Measurements from ENCODE around the gene HMGCL. TPM values are rescaled to one million over a fixed set of nuclear protein-coding genes. Genes with fewer than 3 reads are reported as not detected.
A peak's percentile ranks its signal among the peaks of the same experiment; 100 is the strongest.

Gene HMGCL
- total RNA-seq, 8 experiments from 2014 or later, result 26.9 to 58.0 (median 42.2) TPM

DNA sequence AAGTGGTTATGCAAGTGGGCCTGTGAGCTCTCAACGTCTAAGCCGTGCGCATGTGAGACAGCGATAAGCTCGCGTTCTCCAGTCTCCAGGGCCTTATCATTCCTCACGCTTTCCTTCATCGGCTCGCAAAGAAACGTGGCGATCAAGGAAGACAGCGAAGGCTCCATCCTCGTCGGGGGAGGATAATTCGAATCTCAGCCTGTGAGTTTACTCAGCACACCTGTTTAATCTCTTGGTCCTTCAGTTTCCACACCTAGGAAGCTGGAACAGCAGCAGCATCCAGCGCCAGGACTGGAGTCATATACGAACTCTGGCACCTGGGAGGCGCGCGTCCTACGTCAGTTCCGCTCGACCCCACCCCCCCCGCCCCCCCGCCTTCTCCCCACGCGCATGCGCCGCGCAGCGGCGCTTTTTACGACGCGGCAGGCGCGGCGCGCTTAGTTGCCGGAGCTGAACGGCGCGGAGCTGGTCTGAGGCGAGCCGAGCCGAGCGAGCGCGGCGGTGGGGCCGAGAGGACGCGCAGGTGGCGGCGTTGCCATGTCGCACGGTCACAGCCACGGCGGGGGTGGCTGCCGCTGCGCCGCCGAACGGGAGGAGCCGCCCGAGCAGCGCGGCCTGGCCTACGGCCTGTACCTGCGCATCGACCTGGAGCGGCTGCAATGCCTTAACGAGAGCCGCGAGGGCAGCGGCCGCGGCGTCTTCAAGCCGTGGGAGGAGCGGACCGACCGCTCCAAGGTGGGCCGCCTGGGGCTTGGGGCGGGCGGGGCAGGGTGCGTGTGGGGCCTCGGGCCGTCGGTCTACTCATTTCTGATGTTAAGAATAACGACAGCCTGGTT lies 47.0 kb downstream of the HMGCL start, which contains the start of gene PITHD1:
Gene PITHD1, plus strand, starts transcription at position 440 of the 836 bp plus-strand sequence. Its CDS starts 98 bp downstream, at position 538.
- H3K4me1 ChIP-seq (replicated peaks in 1 of 2), result peaks cover 14 to 22% of the 10 kb centered on the region in 2 donors
- H3K27ac ChIP-seq, result peak within 1 kb of the TSS; percentile 69 to 87
- 0 to 2% (median 0%) methylated on average over 1 to 29 of the region's 91 CpGs; no CpG with 5 or more reads in 6 of the 10 experiments for WGBS, 10 experiments
- ATAC-seq (replicated peaks in 6 of 8), result peak; percentile 74 to 90 (median 87)
- H3K4me3 ChIP-seq, result peak within 1 kb of the TSS; percentile 84 to 100 (median 99)
- in situ Hi-C loops (cut with MboI; ENCODE audit: low pct_unique_long_range_greater_than_20kb in 2 of 9, low sequenced_read_pairs in 9 of 9, unreplicated experiment in 9 of 9), result no loop called here

DNA sequence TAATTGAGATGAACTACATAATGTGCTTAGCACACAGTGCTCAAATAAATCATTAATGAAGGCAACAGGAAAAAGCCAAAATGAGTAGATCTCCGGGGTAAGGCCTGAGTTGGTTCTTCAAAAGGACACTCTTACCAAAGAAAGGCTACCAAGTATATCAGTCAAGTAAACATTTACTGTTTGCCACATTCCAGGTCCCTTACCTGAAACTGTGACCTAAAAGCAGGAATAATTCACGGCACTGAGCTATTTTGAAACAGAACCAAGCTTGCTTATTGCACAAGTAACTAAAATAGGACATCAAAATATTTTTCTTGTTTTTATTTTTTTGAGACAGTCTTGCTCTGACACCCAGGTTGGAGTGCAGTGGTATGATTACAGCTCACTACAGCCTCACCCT lies 49.0 kb downstream of the HMGCL start:
- no peak for ATAC-seq (replicated peaks in 6 of 8)
- in situ Hi-C loops (cut with MboI; ENCODE audit: low pct_unique_long_range_greater_than_20kb in 2 of 9, low sequenced_read_pairs in 9 of 9, unreplicated experiment in 9 of 9), result no loop called here
- 70 to 100% (median 100%) methylated on average over 1 to 2 of the region's 2 CpGs; no CpG with 5 or more reads in 2 of the 10 experiments for WGBS, 10 experiments
- Histone ChIP-seq H3K4me1 (replicated peaks in 1 of 2) (peaks cover 14 to 24% of the 10 kb centered on the region in 2 donors), H3K27ac (no peak overlapping the region), H3K4me3 (no peak overlapping the region)

DNA sequence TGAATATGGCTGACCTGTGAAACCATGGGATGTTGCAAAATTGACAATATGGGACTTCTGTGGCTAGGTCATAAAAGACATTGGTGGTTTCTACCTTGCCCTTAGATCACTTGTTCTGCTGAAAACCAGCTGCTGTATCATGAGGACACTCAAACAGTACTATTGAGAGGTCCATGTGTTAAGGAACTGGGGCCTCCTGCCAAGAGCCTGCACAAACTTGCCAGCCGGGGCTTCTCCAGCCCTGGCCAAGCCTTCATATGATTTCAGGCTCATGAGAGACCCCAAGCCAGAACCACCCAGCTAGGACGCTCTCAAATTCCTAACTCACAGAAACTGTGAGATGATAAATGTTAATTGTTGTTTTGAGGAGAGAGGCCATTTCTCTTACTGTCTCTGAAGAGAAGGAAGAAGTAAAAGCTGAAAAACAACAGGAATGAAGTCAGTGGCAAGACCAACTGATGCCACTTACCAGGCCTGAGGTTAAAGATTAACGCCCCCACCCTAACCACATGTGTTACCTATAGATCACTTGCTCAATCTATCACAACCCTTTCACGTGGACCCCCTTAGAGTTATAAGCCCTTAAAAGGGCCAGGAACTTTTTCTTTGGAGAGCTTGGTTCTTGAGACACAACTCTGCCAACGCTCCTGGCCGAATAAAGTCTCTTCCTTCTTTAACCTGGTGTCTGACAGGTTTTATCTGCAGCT lies 50.9 kb downstream of the HMGCL start:
- ATAC-seq (replicated peaks in 6 of 8), result no peak
- H3K4me1 ChIP-seq (replicated peaks in 1 of 2), result peaks cover 9 to 17% of the 10 kb centered on the region in 2 donors
- 0 to 88% (median 71%) methylated on average over 1 to 6 of the region's 6 CpGs for WGBS, 10 experiments
- H3K27ac ChIP-seq, result no peak overlapping the region
- in situ Hi-C loops (cut with MboI; ENCODE audit: low pct_unique_long_range_greater_than_20kb in 2 of 9, low sequenced_read_pairs in 9 of 9, unreplicated experiment in 9 of 9), result no loop called here
- H3K4me3 ChIP-seq, result no peak overlapping the region

DNA sequence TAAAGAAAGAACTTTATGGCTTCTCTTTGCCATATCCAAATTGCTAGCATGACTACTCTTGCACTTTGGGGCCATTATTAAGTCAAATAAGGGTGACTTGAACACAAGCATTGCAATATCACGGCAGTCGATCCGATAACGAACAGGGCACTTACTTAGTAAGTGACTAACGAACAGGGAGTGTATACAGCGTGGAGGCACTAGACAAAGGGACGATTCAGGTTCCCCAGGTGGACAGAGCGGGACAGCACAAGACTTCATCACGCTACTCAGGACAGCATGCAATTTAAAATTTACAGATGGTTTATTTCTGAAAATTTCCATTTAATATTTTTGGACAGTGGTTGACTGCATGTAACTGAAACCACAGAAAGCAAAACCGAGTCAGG lies 52.4 kb downstream of the HMGCL start:
- peaks cover 6 to 12% of the 10 kb centered on the region in 2 donors for H3K4me1 ChIP-seq (replicated peaks in 1 of 2)
- 7 to 100% (median 78%) methylated on average over 2 to 10 of the region's 10 CpGs for WGBS, 10 experiments
- H3K27ac ChIP-seq, result no peak overlapping the region
- no peak overlapping the region for H3K4me3 ChIP-seq
- no peak for ATAC-seq (replicated peaks in 6 of 8)
- in situ Hi-C loops (cut with MboI; ENCODE audit: low pct_unique_long_range_greater_than_20kb in 2 of 9, low sequenced_read_pairs in 9 of 9, unreplicated experiment in 9 of 9), result no loop called here

DNA sequence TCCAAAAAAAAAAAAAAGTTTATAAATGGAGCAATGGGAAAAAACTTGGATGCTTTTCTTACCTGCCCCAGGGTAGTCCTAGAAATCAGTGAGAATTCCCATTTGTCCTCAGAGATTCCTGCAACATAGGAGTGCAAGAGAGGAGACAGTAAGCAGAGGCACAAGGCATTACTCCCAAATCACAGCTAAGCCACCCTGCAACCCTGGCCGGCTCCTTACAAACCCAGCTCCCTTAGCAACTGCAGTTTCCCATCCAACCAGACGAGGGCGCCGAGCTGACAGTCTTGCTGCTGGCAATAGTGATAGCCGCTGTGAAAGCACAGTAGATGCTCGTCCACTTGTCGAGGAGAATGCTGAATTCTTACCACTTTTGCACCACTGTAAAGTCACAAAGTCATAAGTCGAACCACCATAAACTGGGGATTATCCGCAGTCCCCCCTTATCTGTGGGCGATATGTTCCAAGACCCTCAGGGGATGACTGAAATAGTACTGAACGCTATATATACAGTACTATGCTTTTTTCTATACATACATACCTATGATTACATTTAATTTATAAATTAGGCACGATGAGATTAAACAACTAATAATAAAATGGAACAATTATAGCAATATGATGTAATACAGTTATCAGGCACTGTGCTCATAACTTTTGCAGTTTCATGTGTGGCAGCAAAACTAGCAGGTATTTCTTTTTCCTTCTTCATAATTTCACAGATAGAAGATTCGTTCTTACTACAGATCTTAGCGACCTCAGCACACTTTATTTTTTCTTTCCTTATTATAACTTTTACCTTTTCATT lies 53.0 kb downstream of the HMGCL start:
- WGBS, 10 experiments, result 7 to 36% (median 13%) methylated on average over 3 to 14 of the region's 14 CpGs
- H3K4me3 ChIP-seq, result no peak overlapping the region
- H3K27ac ChIP-seq, result no peak overlapping the region
- peaks cover 2 to 9% of the 10 kb centered on the region in 2 donors for H3K4me1 ChIP-seq (replicated peaks in 1 of 2)
- peak; percentile 90 to 99 (median 96) for ATAC-seq (replicated peaks in 6 of 8)
- in situ Hi-C loops (cut with MboI; ENCODE audit: low pct_unique_long_range_greater_than_20kb in 2 of 9, low sequenced_read_pairs in 9 of 9, unreplicated experiment in 9 of 9), result no loop called here

DNA sequence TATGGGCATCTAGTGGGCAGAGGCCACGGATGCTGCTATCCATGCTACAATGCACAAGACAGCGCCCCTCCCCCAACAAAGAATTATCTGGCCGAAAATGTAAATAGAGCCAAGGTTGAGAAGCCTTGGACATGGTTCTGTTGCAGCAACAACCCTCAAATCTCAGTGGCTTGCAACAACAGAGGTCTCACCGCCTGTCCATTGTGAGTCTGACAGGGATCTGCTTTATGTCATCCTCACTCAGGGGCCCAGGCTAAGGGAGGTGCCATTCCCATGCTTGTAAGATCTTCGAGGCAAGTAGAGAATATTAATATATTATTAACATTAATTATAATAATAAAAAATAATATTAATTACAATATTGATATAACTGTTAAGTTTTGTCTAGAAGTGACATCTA lies 56.5 kb downstream of the HMGCL start:
- ATAC-seq (replicated peaks in 6 of 8), result no peak
- peaks cover 0 to 2% of the 10 kb centered on the region in 2 donors for H3K4me1 ChIP-seq (replicated peaks in 1 of 2)
- in situ Hi-C loops (cut with MboI; ENCODE audit: low pct_unique_long_range_greater_than_20kb in 2 of 9, low sequenced_read_pairs in 9 of 9, unreplicated experiment in 9 of 9), result no loop called here
- H3K27ac ChIP-seq, result no peak overlapping the region
- no peak overlapping the region for H3K4me3 ChIP-seq
- WGBS, 10 experiments, result 57 to 100% (median 86%) methylated on average over 1 to 5 of the region's 5 CpGs; no CpG with 5 or more reads in 1 of the 10 experiments

DNA sequence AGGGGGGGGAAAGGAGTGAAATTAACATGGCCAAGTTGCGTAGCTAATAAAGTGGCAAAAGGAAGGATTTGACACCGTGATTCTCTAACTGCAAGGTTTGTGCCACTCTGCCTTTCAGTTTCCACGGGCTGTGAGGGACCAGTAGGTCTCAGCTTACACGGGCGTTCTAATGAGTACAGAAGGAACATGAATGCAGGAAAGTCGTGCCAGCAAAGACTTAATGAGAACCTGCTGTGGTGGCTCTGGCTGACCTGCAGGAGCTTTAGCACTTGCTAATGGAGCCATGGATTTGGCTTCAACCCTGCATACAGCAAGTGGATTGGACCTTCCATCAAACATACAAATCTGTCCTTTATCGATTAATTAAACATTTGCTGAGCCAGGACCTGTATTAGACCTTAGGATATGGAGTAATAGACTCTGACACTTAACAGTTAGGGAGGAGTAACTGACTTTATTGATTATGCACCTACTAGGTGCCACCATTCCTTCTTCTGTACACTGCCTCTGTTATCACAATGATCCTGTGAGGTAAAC lies 62.1 kb downstream of the HMGCL start:
- 14 to 100% (median 77%) methylated on average over 1 to 7 of the region's 7 CpGs for WGBS, 10 experiments
- in situ Hi-C loops (cut with MboI; ENCODE audit: low pct_unique_long_range_greater_than_20kb in 2 of 9, low sequenced_read_pairs in 9 of 9, unreplicated experiment in 9 of 9), result no loop called here
- ATAC-seq (replicated peaks in 6 of 8), result peak in 3 of 8 experiments; percentile 38 to 90 (median 85)
- Histone ChIP-seq H3K27ac (no peak overlapping the region), H3K4me1 (replicated peaks in 1 of 2) (no peaks in the 10 kb centered on the region), H3K4me3 (no peak overlapping the region)

DNA sequence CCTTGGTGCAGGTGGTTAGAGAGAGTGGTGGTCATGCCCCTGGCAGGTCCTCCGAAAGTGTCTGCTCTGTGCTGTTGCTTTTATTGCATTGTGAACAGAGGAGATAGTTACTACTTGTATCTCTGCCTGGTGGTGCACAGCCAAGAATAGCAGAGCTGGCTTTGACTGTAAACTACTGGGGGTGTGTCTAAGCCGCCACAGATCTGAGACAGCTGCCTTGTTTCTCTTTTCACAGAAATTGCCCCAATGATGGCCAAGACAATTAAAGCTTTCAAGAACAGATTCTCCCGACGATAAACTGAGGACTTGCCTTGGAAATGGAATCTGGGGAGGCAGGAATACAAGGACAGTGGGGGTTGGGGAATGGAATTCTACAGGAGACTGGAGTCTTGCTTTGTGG lies 66.0 kb downstream of the HMGCL start:
- H3K4me1 ChIP-seq (replicated peaks in 1 of 2), result no peaks in the 10 kb centered on the region
- H3K4me3 ChIP-seq, result no peak overlapping the region
- ATAC-seq (replicated peaks in 6 of 8), result peak in 4 of 8 experiments; percentile 33 to 48 (median 36)
- no peak overlapping the region for H3K27ac ChIP-seq
- 57 to 100% (median 79%) methylated on average over 1 to 4 of the region's 4 CpGs; no CpG with 5 or more reads in 2 of the 10 experiments for WGBS, 10 experiments
- in situ Hi-C loops (cut with MboI; ENCODE audit: low pct_unique_long_range_greater_than_20kb in 2 of 9, low sequenced_read_pairs in 9 of 9, unreplicated experiment in 9 of 9), result no loop called here

DNA sequence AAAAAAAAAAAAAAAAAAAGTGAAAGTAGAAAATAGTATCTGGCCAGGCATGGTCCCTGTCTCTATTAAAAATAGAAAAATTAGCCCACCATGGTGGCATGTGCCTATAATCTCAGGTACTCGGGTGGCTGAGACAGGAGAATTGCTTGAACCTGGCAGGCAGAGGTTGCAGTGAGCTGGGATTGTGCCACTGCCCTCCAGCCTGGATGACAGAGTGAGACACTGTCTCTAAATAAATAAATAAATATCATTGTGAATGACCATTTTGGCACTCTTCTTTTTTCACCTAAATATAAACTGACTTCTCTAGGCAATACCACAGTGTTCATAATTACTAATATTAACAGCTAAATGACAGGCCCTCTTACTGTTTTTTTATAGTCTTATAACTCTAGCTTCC lies 67.4 kb downstream of the HMGCL start:
- in situ Hi-C loops (cut with MboI; ENCODE audit: low pct_unique_long_range_greater_than_20kb in 2 of 9, low sequenced_read_pairs in 9 of 9, unreplicated experiment in 9 of 9), result no loop called here
- Histone ChIP-seq H3K4me3 (no peak overlapping the region), H3K4me1 (replicated peaks in 1 of 2) (no peaks in the 10 kb centered on the region), H3K27ac (no peak overlapping the region)
- ATAC-seq (replicated peaks in 6 of 8), result no peak
- WGBS, 10 experiments, result 90 to 100% (median 100%) methylated on average over 1 of the region's 1 CpG; no CpG with 5 or more reads in 5 of the 10 experiments

DNA sequence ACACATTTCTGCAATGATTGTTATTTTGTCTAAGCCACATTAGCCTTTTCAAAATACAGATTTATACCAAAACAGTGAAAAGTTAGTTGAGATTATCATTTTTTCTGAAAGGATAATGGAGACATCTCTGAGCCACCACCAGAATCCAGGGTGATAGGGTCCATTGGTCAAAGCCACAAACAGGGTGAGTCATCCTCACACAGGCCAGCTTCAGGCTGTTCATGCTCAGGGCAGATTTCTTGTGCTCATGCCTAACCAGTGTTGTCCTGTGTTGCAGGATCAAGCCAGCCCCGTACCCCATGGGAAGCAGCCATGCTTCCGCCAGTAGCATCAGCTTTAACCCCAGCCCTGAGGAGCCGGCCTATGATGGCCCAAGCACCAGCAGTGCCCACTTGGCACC lies 68.6 kb downstream of the HMGCL start:
- in situ Hi-C loops (cut with MboI; ENCODE audit: low pct_unique_long_range_greater_than_20kb in 2 of 9, low sequenced_read_pairs in 9 of 9, unreplicated experiment in 9 of 9), result no loop called here
- Histone ChIP-seq H3K27ac (no peak overlapping the region), H3K4me3 (no peak overlapping the region), H3K4me1 (replicated peaks in 1 of 2) (no peaks in the 10 kb centered on the region)
- WGBS, 10 experiments, result 93 to 100% (median 94%) methylated on average over 3 of the region's 3 CpGs; no CpG with 5 or more reads in 6 of the 10 experiments
- ATAC-seq (replicated peaks in 6 of 8), result peak in 3 of 8 experiments; percentile 30 to 45 (median 32)

DNA sequence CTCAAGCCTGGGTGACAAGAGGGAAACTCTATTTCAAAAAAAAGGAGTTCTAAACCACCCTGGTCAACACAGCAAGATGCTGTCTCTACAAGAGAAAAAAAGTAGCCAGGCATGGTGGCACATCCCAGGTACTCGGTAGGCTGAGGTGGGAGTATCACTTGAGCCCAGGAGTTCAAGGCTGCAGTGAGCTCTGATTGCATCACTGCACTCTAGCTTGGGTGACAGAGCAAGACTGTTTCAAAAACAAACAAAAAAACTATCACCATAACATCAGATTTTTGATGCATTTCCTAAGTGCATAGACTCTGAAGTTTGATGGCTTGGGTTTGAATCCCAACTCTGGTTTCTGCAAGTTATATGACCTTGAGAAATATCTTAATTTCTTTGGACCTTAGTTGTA lies 72.3 kb downstream of the HMGCL start:
- ATAC-seq (replicated peaks in 6 of 8), result no peak
- 100% methylated on average over 1 of the region's 1 CpG; no CpG with 5 or more reads in 7 of the 10 experiments for WGBS, 10 experiments
- in situ Hi-C loops (cut with MboI; ENCODE audit: low pct_unique_long_range_greater_than_20kb in 2 of 9, low sequenced_read_pairs in 9 of 9, unreplicated experiment in 9 of 9), result no loop called here

More for the DNA sequence above, 72.3 kb downstream of the HMGCL start:
- Histone ChIP-seq H3K27ac (no peak overlapping the region), H3K4me3 (no peak overlapping the region), H3K4me1 (replicated peaks in 1 of 2) (no peaks in the 10 kb centered on the region)
